HEK293 (cell line): ENCODE results near the gene ZSCAN10.

ENCODE experiments used
- CTCF ChIA-PET: fragments of 350-600 bp; formaldehyde crosslinking; extraction: SDS; loops from one replicate; lab custom pipeline; 2021; ENCODE audit warnings: antibody characterized with exemption; lab: Yijun Ruan, JAX
- POLR2A ChIA-PET: fragments of 300-600 bp; formaldehyde crosslinking; extraction: SDS; loops from one replicate; lab custom pipeline; 2020; ENCODE audit warnings: antibody characterized with exemption, inconsistent platforms; lab: Yijun Ruan, JAX
- H3K27ac ChIP-seq: fragments of 200-500 bp; sonication (Bioruptor generic); 2 replicates; pipeline ENCODE4 v1.5.1; 2014; ENCODE audit warnings: low read depth, low read length, control low read depth, inconsistent platforms; ENCODE audit errors: extremely low read depth
- H3K36me3 ChIP-seq, 2 experiments: fragments of 200-500 bp in 1 of 2; sonication (Bioruptor generic) in 1 of 2; 1 replicate in 1 of 2; 2 replicates in 1 of 2; pipeline ENCODE4 v1.5.1; 2014 to 2017; ENCODE audit warnings: inconsistent platforms in 2 of 2, low read length in 2 of 2; ENCODE audit not compliant: control insufficient read depth in 2 of 2, insufficient read depth in 1 of 2
- H3K4me1 ChIP-seq: fragments of 200-500 bp; sonication (Bioruptor generic); 2 replicates; pipeline ENCODE4 v1.5.1; 2014; ENCODE audit warnings: mild to moderate bottlenecking, low read length, inconsistent platforms; ENCODE audit not compliant: control insufficient read depth, insufficient read depth
- H3K4me3 ChIP-seq: 2 replicates; pipeline ENCODE4 v1.5.1; 2011; ENCODE audit warnings: low read depth, mild to moderate bottlenecking, control low read depth, low read length, moderate library complexity
- H3K9me3 ChIP-seq: fragments of 200-500 bp; sonication (Bioruptor generic); 2 replicates; pipeline ENCODE4 v1.5.1; 2014; ENCODE audit warnings: low read depth, low read length, inconsistent platforms; ENCODE audit not compliant: control insufficient read depth, insufficient read depth
- BCL11A ChIP-seq: fragments of 450-650 bp; formaldehyde crosslinking; IDR thresholded peaks from 2 replicates; pipeline ENCODE4 v1.5.1; 2016; ENCODE audit warnings: low read depth, missing biosample characterization, missing genetic modification characterization
- BCL6B ChIP-seq: fragments of 450-650 bp; formaldehyde crosslinking; IDR thresholded peaks from 2 replicates; pipeline ENCODE4 v1.5.1; 2017; ENCODE audit warnings: missing biosample characterization, missing genetic modification characterization
- MZF1 ChIP-seq: fragments of 450-650 bp; formaldehyde crosslinking; IDR thresholded peaks from 2 replicates; pipeline ENCODE4 v1.5.1; 2017; ENCODE audit warnings: missing biosample characterization, missing genetic modification characterization, borderline replicate concordance
- PRDM1 ChIP-seq: fragments of 450-650 bp; formaldehyde crosslinking; IDR thresholded peaks from 2 replicates; pipeline ENCODE4; 2016; ENCODE audit warnings: missing biosample characterization, missing genetic modification characterization
- ZBTB21 ChIP-seq: fragments of 450-650 bp; formaldehyde crosslinking; IDR thresholded peaks from 2 replicates; pipeline ENCODE4 v1.5.1; 2017; ENCODE audit warnings: missing biosample characterization, missing genetic modification characterization
- ZEB2 ChIP-seq: fragments of 450-650 bp; formaldehyde crosslinking; IDR thresholded peaks from 2 replicates; pipeline ENCODE4 v1.5.1; 2016; ENCODE audit warnings: missing biosample characterization, missing genetic modification characterization
- ZIC2 ChIP-seq: fragments of 450-650 bp; formaldehyde crosslinking; IDR thresholded peaks from 2 replicates; pipeline ENCODE4 v1.5.1; 2016; ENCODE audit warnings: missing biosample characterization, missing genetic modification characterization
- ZNF121 ChIP-seq: fragments of 450-650 bp; formaldehyde crosslinking; IDR thresholded peaks from 2 replicates; pipeline ENCODE4 v1.5.1; 2016; ENCODE audit warnings: missing biosample characterization, missing genetic modification characterization
- ZNF132 ChIP-seq: fragments of 450-650 bp; formaldehyde crosslinking; IDR thresholded peaks from 2 replicates; pipeline ENCODE4 v1.5.1; 2017; ENCODE audit warnings: missing biosample characterization, missing genetic modification characterization, borderline replicate concordance
- ZNF140 ChIP-seq: fragments of 450-650 bp; formaldehyde crosslinking; IDR thresholded peaks from 2 replicates; pipeline ENCODE4 v1.5.1; 2016; ENCODE audit warnings: missing biosample characterization, missing genetic modification characterization
- ZNF274 ChIP-seq, 2 experiments: fragments of 200-500 bp in 1 of 2; fragments of 450-650 bp in 1 of 2; sonication (Bioruptor generic) in 1 of 2; formaldehyde crosslinking in 1 of 2; IDR thresholded peaks; 2 replicates each; pipeline versions ENCODE4 v1.5.1 to v1.6.1; 2014 to 2016; ENCODE audit warnings: borderline replicate concordance in 1 of 2, inconsistent platforms in 1 of 2, low read length in 1 of 2, missing biosample characterization in 1 of 2, missing genetic modification characterization in 1 of 2
- ZNF280D ChIP-seq: fragments of 450-650 bp; formaldehyde crosslinking; IDR thresholded peaks from 2 replicates; pipeline ENCODE4 v1.5.1; 2016; ENCODE audit warnings: missing biosample characterization, missing genetic modification characterization
- ZNF398 ChIP-seq: fragments of 450-650 bp; formaldehyde crosslinking; IDR thresholded peaks from 2 replicates; pipeline ENCODE4 v1.5.1; 2017; ENCODE audit warnings: missing biosample characterization, missing genetic modification characterization
- ZNF423 ChIP-seq: fragments of 450-650 bp; formaldehyde crosslinking; IDR thresholded peaks from 2 replicates; pipeline ENCODE4 v1.5.1; 2016; ENCODE audit warnings: missing biosample characterization, missing genetic modification characterization
- ZNF433 ChIP-seq: fragments of 450-650 bp; formaldehyde crosslinking; IDR thresholded peaks from 2 replicates; pipeline ENCODE4 v1.5.1; 2016; ENCODE audit warnings: missing biosample characterization, missing genetic modification characterization, low read depth
- ZNF501 ChIP-seq: fragments of 450-650 bp; formaldehyde crosslinking; IDR thresholded peaks from 2 replicates; pipeline ENCODE4 v1.5.1; 2016; ENCODE audit warnings: missing biosample characterization, missing genetic modification characterization
- ZNF514 ChIP-seq: fragments of 450-650 bp; formaldehyde crosslinking; IDR thresholded peaks from 2 replicates; pipeline ENCODE4 v1.5.1; 2016; ENCODE audit warnings: missing biosample characterization, missing genetic modification characterization
- ZNF529 ChIP-seq: fragments of 450-650 bp; formaldehyde crosslinking; IDR thresholded peaks from 2 replicates; pipeline ENCODE4 v1.5.1; 2017; ENCODE audit warnings: missing genetic modification characterization, missing biosample characterization; ENCODE audit not compliant: insufficient replicate concordance
- ZNF544 ChIP-seq: fragments of 450-650 bp; formaldehyde crosslinking; IDR thresholded peaks from 2 replicates; pipeline ENCODE4 v1.5.0; 2017; ENCODE audit warnings: missing biosample characterization, missing genetic modification characterization
- ZNF548 ChIP-seq: fragments of 450-650 bp; formaldehyde crosslinking; IDR thresholded peaks from 2 replicates; pipeline ENCODE4 v1.5.1; 2016; ENCODE audit warnings: missing biosample characterization, missing genetic modification characterization
- ZNF549 ChIP-seq: fragments of 450-650 bp; IDR thresholded peaks from 2 replicates; pipeline ENCODE4 v1.5.1; 2018; ENCODE audit warnings: missing biosample characterization, missing genetic modification characterization, mild to moderate bottlenecking, inconsistent platforms, moderate library complexity
- ZNF560 ChIP-seq: fragments of 450-650 bp; formaldehyde crosslinking; IDR thresholded peaks from 2 replicates; pipeline ENCODE4 v1.5.1; 2017; ENCODE audit warnings: missing biosample characterization, missing genetic modification characterization, borderline replicate concordance
- ZNF670 ChIP-seq: fragments of 450-650 bp; formaldehyde crosslinking; IDR thresholded peaks from 2 replicates; pipeline ENCODE4 v1.5.1; 2016; ENCODE audit warnings: missing biosample characterization, missing genetic modification characterization, low read depth
- ZNF701 ChIP-seq: fragments of 450-650 bp; formaldehyde crosslinking; IDR thresholded peaks from 2 replicates; pipeline ENCODE4 v1.5.1; 2016; ENCODE audit warnings: missing biosample characterization, missing genetic modification characterization
- ZSCAN30 ChIP-seq: fragments of 450-650 bp; IDR thresholded peaks from 2 replicates; pipeline ENCODE4 v1.5.1; 2018; ENCODE audit warnings: missing biosample characterization, mild to moderate bottlenecking, missing genetic modification characterization, moderate library complexity
- TF ChIP-seq, protein P1 (sequence below): fragments of 450-650 bp; formaldehyde crosslinking; IDR thresholded peaks from 2 replicates; pipeline ENCODE4 v1.5.1; 2017; ENCODE audit warnings: missing biosample characterization, missing genetic modification characterization

ZSCAN10 gene

DNA sequence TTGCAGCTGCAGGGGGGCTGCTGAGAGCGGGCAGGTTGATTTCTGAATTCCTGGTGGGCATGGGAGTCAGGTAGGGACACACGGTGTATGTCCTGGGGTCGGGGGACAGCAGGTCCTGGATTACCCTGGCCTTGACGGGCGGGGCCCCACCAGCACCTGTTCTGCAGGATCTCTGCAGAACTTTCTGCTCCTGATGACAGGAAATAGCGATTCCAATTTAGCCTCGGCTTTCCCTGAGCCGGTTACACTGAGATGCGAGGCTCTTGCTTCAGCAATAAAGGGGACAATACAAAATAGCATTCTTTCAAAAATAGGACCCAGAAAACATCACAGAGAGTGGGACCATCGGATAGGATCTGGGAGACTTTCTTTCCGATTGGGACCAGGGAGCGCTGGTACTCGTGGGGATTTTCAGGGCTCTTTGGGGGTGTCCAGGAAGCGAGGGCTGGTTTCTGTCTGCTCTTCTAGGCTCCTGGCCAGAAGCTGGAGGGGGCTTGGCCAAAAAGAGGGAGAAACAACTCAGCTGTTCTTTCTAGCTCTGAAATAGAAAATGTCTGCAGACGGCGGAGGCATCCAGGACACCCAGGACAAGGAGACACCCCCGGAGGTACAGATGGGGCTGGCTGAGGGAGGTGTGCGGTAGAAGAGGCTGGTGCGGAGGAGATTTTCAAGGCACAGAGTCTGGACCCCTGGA lies 13.9 kb upstream of the ZSCAN10 start (continued):
- no peak for TF ChIP-seq ZIC2 (tag by site-specific recombination)

DNA sequence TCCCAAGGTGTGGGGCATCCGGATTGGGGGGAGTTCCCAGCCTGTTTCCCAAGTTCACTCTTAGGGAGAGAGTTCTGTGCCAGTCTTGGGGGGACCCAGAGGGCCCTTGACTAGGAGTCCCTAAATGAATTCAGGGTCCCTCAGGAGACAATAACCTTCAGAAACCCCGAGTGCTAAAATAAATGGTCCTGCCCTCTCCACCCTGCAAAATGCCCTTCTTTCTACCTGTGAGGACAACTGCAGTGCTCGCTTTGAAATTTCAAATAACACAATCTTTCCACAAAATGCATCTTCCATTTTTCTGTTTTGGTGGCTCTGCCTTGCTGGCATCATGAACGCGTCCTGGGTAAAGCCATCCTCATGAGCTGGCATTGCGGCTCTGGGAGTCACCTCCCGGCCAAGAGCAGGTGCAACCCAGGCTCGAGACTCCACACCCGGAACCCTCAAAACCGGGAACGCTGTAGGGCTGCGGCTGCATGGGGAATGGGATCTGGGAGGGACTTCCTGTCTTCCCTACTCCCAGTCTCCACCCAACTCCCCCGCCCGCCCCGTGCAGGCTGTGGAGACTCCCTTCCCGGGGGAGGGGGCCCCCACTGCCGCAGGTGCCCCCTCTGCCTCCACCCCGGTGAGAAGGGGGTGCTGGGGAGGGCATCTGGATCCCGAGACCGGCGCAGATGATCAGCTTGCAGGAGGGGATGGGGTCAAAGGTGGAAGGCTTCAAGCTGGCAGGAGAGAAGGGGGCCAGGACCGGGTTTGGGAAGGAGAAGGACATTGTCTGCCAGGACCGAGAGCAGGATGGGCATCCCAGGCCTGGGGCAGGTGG lies 13.2 kb upstream of the ZSCAN10 start, which contains the start of gene ZNF205:
Gene ZNF205, plus strand, starts transcription at position 529 of the 823 bp plus-strand sequence. CDS start 845 bp downstream, outside the sequence.
- H3K9me3 ChIP-seq: no peaks in the 10 kb centered on the region
- peaks cover 0 to 32% of the 10 kb centered on the region in 2 experiments; a peak in 2 of 3 replicates for H3K36me3 ChIP-seq
- H3K4me3 ChIP-seq: peak within 1 kb of the TSS; percentile 74
- H3K4me1 ChIP-seq: peaks cover 4% of the 10 kb centered on the region
- CTCF ChIA-PET: interaction anchor here (0.7 to 1.7 kb wide), 6 partner anchors 17 to 54 kb away, joined by 3 to 5 read pairs (median 4); no protein-coding TSS in a partner anchor
- peak within 1 kb of the TSS; percentile 81; the same call in 1 of the 2 replicates for H3K27ac ChIP-seq
- POLR2A ChIA-PET: interaction anchor here (0.5 to 3.8 kb wide), 5 partner anchors 17 to 388 kb away, joined by 3 to 14 read pairs (median 3); partner anchors contain the start of gene ZNF213
- TF ChIP-seq, protein P1, sequence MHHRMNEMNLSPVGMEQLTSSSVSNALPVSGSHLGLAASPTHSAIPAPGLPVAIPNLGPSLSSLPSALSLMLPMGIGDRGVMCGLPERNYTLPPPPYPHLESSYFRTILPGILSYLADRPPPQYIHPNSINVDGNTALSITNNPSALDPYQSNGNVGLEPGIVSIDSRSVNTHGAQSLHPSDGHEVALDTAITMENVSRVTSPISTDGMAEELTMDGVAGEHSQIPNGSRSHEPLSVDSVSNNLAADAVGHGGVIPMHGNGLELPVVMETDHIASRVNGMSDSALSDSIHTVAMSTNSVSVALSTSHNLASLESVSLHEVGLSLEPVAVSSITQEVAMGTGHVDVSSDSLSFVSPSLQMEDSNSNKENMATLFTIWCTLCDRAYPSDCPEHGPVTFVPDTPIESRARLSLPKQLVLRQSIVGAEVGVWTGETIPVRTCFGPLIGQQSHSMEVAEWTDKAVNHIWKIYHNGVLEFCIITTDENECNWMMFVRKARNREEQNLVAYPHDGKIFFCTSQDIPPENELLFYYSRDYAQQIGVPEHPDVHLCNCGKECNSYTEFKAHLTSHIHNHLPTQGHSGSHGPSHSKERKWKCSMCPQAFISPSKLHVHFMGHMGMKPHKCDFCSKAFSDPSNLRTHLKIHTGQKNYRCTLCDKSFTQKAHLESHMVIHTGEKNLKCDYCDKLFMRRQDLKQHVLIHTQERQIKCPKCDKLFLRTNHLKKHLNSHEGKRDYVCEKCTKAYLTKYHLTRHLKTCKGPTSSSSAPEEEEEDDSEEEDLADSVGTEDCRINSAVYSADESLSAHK: peak; percentile 50; the same call in 1 of the 2 replicates
- TF ChIP-seq BCL11A (tag by site-specific recombination) (no peak), ZNF423 (tag by site-specific recombination) (no peak), ZNF140 (tag by site-specific recombination) (no peak), ZNF274 (IDR thresholded peaks at IDR 0.05; ENCODE audit: low read length) (no peak), ZNF274 (tag by site-specific recombination; IDR thresholded peaks at IDR 0.05; ENCODE audit: borderline replicate concordance) (no peak), ZEB2 (peak; percentile 83), BCL6B (tag by site-specific recombination) (no peak), ZNF398 (tag by site-specific recombination) (peak; percentile 98), ZBTB21 (tag by site-specific recombination) (peak; percentile 17; the same call in 1 of the 2 replicates), ZNF544 (no peak), ZNF670 (tag by site-specific recombination) (no peak), ZNF529 (tag by site-specific recombination) (no peak), ZNF501 (tag by site-specific recombination) (peak; percentile 79; the same call in 1 of the 2 replicates), ZNF280D (tag by site-specific recombination) (no peak), MZF1 (no peak), ZNF548 (no peak), ZNF132 (tag by site-specific recombination) (no peak), PRDM1 (tag by site-specific recombination) (no peak), ZNF121 (tag by site-specific recombination) (no peak), ZNF549 (no peak), ZNF701 (tag by site-specific recombination) (no peak), ZNF433 (tag by site-specific recombination) (no peak), ZNF514 (no peak), ZNF560 (tag by site-specific recombination) (no peak), ZSCAN30 (tag by site-specific recombination) (peak; percentile 89; the same call in 1 of the 2 replicates)
